Activated CD8-positive, alpha-beta memory T cell treated with anti-CD3 and anti-CD28 coated beads for 48 hours (primary cell): Measurements from ENCODE around the gene FAM241B.

Source experiments
- DNase-seq, 3 experiments: peaks; one replicate each; pipeline ENCODE4 v3.0.0-alpha.2; 2020; ENCODE audit warnings: low read depth in 2 of 3, low spot score in 2 of 3

Gene FAM241B

GRCh38 chr10:69662901-69663300 lies 32.9 kb downstream of the FAM241B start:
- DNase-seq: no peak

GRCh38 chr10:69663369-69663947 lies 33.4 kb downstream of the FAM241B start:
- no peak for DNase-seq

- no peak for DNase-seq
Measured at GRCh38 chr10:69665474-69666320, 35.6 kb downstream of the FAM241B start.

GRCh38 chr10:69666756-69667155 lies 36.7 kb downstream of the FAM241B start:
- DNase-seq: no peak

GRCh38 chr10:69668721-69669120 lies 38.7 kb downstream of the FAM241B start:
- DNase-seq: no peak

- no peak for DNase-seq
Measured at GRCh38 chr10:69669409-69669808, 39.4 kb downstream of the FAM241B start.

GRCh38 chr10:69673521-69673920 lies 43.5 kb downstream of the FAM241B start:
- no peak for DNase-seq

- no peak for DNase-seq
Measured at GRCh38 chr10:69674786-69675185, 44.7 kb downstream of the FAM241B start.

- no peak for DNase-seq
Measured at GRCh38 chr10:69676301-69676700, 46.3 kb downstream of the FAM241B start.

- DNase-seq: no peak
Measured at GRCh38 chr10:69677985-69678654, 48.1 kb downstream of the FAM241B start.

GRCh38 chr10:69679736-69680135 lies 49.7 kb downstream of the FAM241B start:
- DNase-seq: no peak

GRCh38 chr10:69680610-69681009 lies 50.6 kb downstream of the FAM241B start:
- DNase-seq: no peak

GRCh38 chr10:69681436-69681835 lies 51.4 kb downstream of the FAM241B start:
- no peak for DNase-seq

- no peak for DNase-seq
Measured at GRCh38 chr10:69682955-69683474, 53.0 kb downstream of the FAM241B start.
